GM12873 (cell line): Measurements from ENCODE around the gene BTBD16.

Source experiments
- TF ChIP-seq, protein P1 (sequence below): IDR thresholded peaks from 2 replicates; pipeline ENCODE4 v1.5.1; 2012; ENCODE audit warnings: low read depth, mild to moderate bottlenecking, moderate library complexity, low read length, control low read depth; ENCODE audit not compliant: insufficient read depth; ENCODE audit errors: missing control alignments

The BTBD16 gene

DNA sequence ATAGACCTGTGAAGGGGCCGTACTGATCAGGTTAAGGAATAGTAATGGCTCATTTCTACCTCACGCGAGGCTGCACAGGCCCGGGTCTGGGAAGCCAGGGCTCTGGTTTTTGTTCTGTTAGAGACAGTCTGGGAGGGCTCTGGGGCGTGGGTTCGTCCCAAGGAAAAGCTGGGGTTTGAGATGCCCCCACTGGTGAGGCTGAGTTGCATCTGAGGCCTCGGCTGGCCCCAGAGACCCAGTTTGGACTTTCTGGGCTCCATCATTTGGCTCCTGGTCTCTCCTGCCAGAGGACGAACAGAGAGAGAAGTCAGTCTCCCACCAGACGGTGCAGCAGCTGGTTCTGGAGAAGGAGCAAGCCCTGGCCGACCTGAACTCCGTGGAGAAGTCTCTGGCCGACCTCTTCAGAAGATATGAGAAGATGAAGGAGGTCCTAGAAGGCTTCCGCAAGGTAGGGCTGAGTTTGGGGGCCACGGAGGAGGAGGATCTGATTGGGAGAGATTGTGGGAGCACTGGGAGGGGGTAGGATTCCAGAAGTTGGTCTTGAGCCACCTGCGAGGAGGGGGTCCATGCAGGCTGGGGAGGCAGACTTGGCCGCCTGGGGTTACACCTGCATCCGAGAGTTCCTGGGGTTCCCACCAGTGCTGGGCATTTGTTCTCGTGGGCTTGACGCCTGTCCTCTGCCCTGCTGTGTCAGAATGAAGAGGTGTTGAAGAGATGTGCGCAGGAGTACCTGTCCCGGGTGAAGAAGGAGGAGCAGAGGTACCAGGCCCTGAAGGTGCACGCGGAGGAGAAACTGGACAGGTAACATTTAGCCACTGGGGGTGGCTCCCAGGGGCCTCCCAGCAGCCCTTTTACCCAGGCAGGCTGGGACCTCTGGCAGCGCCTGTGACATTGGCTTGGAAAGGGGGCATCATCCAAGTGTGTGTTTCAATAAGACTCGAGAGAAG is 22.5 kb upstream of the BTBD16 start:
- TF ChIP-seq, protein P1, sequence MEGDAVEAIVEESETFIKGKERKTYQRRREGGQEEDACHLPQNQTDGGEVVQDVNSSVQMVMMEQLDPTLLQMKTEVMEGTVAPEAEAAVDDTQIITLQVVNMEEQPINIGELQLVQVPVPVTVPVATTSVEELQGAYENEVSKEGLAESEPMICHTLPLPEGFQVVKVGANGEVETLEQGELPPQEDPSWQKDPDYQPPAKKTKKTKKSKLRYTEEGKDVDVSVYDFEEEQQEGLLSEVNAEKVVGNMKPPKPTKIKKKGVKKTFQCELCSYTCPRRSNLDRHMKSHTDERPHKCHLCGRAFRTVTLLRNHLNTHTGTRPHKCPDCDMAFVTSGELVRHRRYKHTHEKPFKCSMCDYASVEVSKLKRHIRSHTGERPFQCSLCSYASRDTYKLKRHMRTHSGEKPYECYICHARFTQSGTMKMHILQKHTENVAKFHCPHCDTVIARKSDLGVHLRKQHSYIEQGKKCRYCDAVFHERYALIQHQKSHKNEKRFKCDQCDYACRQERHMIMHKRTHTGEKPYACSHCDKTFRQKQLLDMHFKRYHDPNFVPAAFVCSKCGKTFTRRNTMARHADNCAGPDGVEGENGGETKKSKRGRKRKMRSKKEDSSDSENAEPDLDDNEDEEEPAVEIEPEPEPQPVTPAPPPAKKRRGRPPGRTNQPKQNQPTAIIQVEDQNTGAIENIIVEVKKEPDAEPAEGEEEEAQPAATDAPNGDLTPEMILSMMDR, result no peak

DNA sequence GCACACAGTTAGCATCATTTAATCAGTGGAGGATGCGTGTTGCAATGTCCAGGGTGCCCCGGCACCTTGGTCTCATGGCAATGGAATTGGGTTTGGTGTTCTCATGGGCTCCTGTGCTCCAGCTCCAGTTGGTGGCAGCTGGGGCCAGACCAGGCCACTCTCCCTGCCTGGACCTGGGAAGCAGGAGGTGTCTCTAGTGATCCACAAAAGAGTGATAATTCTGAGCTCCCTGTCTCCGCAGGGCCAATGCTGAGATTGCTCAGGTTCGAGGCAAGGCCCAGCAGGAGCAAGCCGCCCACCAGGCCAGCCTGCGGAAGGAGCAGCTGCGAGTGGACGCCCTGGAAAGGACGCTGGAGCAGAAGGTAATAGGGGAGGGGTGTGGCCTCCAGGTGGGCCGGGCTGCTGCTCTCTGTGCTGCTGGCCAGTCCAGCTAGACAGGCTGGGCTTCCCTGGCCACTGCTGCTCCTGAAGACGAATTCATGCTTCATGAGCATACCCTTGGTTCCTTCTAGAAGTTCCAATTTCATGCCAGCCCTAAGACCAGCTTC is 21.7 kb upstream of the BTBD16 start:
- TF ChIP-seq, protein P1, result no peak

DNA sequence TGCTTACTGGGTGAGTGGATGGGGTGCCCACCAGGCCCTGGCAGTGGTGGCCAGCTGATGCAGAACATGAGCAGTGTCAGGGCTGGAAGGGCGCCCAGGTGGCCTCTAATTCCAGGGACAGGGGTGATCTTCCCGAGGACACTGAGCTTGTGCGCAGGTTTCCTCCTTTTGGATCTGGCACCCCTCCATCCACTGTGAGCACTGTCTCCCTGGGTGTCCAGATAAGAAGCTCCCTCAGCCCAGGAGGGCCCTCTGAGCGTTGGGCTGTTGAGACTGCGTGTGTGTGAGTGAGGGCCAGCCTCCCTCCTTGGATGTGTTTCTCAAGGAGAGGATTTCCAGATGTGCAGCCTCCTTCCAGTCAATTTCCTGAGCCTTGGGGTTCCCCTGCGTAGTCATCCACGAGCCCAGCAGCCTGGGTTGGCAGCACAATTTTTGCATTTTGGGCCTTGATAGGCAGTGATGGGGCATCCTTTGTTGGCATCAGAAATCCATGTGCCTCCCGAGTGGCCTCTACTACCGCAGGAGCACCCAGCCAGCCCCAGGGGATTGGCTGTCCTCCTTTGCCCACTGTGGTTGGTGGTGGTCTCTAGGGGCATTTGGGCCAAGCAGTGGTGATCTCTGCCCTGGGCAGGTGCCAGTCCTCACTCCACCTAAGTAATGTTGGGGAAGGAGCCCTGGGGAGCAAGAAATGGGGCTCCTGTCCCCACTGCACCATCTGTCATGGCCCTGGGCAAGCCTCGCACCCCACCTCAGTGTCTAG is 20.9 kb upstream of the BTBD16 start:
- TF ChIP-seq, protein P1, result no peak

DNA sequence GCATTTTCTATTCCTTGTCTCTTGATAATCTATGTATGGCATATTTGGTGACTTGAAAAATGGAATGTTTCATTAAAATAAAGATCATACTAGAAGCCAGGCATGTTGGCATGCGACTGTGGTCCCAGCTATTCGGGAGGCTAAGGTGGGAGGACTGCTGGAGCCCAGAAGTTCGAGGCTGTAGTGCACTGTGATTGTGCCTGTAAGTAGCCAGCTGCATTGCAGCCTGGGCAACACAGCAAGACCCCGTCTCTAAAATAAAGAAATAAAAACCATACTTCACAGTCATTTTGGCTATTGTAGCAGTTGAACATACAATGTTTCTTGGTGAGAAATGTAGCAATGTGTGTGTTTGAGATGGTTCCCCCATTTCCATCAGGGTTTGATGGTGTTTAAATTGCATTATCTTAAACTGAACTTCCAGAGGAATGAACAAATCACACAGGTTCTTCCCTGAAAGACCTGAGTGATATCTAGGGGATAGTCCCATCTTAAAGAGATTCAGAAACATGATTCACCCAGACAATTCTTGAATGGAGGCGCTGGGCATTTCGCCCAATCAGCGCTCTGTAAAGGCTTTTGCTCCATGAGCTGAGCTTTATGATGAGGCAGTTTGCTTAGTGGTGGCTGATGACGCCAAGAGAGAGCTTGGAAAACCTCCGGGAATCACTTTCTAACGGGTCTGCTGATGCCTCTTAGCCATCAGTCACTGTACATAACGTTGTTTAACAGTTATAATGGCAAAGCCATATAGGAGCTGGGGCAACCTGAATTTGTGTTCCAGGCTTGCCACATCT is 19.4 kb upstream of the BTBD16 start:
- TF ChIP-seq, protein P1, result no peak

DNA sequence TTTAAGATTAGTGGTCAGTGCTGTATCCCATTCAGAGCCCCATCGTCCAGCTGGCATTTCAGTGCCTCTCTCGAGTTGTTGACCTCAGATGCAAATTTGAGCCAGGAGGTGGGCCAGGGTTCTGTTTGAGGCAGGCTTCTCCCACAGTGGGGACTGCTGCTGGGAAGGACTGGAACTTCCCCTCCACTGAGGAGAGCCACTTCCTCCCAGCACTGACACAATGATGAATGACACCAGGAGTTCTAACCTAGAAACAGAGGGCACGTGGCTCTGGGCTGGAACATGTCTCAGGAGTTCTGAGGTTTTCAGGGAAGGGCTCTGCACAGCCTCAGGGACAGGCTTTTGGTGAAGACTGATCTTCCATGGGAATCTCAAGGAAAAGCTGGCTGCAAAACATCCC is 18.3 kb upstream of the BTBD16 start:
- TF ChIP-seq, protein P1, result no peak

DNA sequence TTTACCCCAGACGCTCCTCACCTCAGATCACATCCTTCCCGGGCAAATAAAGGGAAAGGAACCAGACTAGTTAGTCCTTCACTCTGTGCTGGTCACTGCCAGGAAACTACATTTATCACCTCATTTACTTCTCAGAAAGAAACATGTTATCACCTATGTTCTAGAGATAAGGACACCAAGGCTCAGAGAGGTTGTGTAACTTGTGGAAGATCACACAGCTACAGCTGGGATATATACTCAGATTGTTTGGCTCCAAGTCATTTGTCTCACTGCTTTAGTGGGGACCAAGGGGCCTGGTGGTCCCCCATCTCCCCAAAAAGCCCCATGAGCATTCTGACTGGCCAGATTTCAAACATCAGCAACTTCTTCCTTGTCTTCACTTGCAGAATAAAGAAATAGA is 17.5 kb upstream of the BTBD16 start:
- TF ChIP-seq, protein P1, result no peak
